DOHH2 (cell line): ENCODE results near the gene EDEM3.

Experiments used
- H3F3A ChIP-seq: fragments of 200-600 bp; sonication (generic), shearing (Covaris generic); 2 replicates; pipeline ENCODE4 v1.6.0; 2016; ENCODE audit warnings: antibody characterized with exemption, mild to moderate bottlenecking; ENCODE audit not compliant: control insufficient read depth, insufficient read depth
- H3K27ac ChIP-seq: fragments of 200-600 bp; sonication (generic); 2 replicates; pipeline ENCODE4 v1.5.1; 2014; ENCODE audit warnings: low read depth, mild to moderate bottlenecking, low read length, moderate library complexity
- H3K27me3 ChIP-seq: fragments of 200-600 bp; sonication (generic); 2 replicates; pipeline ENCODE4 v1.6.1; 2014; ENCODE audit warnings: mild to moderate bottlenecking, low read length, mixed read lengths; ENCODE audit not compliant: control insufficient read depth
- H3K36me3 ChIP-seq: fragments of 200-600 bp; sonication (generic); 2 replicates; pipeline ENCODE4 v1.6.1; 2014; ENCODE audit warnings: mild to moderate bottlenecking, low read length, moderate library complexity, mixed read lengths; ENCODE audit not compliant: control insufficient read depth
- H3K4me1 ChIP-seq: fragments of 200-600 bp; sonication (generic); 2 replicates; pipeline ENCODE4 v1.6.1; 2014; ENCODE audit warnings: mild to moderate bottlenecking, low read length, mixed read lengths; ENCODE audit not compliant: control insufficient read depth
- H3K4me2 ChIP-seq: fragments of 200-600 bp; sonication (generic); 2 replicates; pipeline ENCODE4 v1.6.0; 2014; ENCODE audit warnings: mild to moderate bottlenecking, low read length, moderate library complexity
- H3K4me3 ChIP-seq: fragments of 200-600 bp; sonication (generic); 2 replicates; pipeline ENCODE4 v1.5.1; 2014; ENCODE audit warnings: mild to moderate bottlenecking, low read length, mixed read lengths
- H3K79me2 ChIP-seq: fragments of 200-600 bp; sonication (generic); 2 replicates; pipeline ENCODE4 v1.6.1; 2014; ENCODE audit warnings: mild to moderate bottlenecking, low read length, mixed read lengths; ENCODE audit not compliant: control insufficient read depth
- H3K9me2 ChIP-seq: fragments of 200-600 bp; sonication (generic); replicated peaks from 2 replicates; pipeline ENCODE4 v1.6.1; 2014; ENCODE audit warnings: mild to moderate bottlenecking, low read length, mixed read lengths; ENCODE audit not compliant: control insufficient read depth
- H3K9me3 ChIP-seq: fragments of 200-600 bp; sonication (generic); 2 replicates; pipeline ENCODE4 v1.6.1; 2014; ENCODE audit warnings: antibody characterized with exemption, low read length, mixed read lengths; ENCODE audit not compliant: control insufficient read depth, insufficient read depth
- H4K20me1 ChIP-seq: fragments of 200-600 bp; sonication (generic); 2 replicates; pipeline ENCODE4 v1.6.0; 2014; ENCODE audit warnings: low read depth, mild to moderate bottlenecking, antibody characterized with exemption, low read length, moderate library complexity; ENCODE audit not compliant: control insufficient read depth, insufficient read depth
- EZH2phosphoT487 ChIP-seq: fragments of 200-600 bp; sonication (generic); IDR thresholded peaks from 2 replicates; pipeline ENCODE4 v1.6.1; 2017; ENCODE audit warnings: borderline replicate concordance, mild to moderate bottlenecking, antibody characterized with exemption, low read length, moderate library complexity, mixed read lengths
- TF ChIP-seq, protein P1 (sequence below): fragments of 200-600 bp; sonication (generic); IDR thresholded peaks from one replicate; pipeline ENCODE4 v1.5.1; 2014; ENCODE audit warnings: antibody characterized with exemption, mild to moderate bottlenecking, low read depth, low read length; ENCODE audit not compliant: poor library complexity, severe bottlenecking

Gene EDEM3

GRCh38 chr1:184650177-184650866, 104.3 kb downstream of the EDEM3 start:
- TF ChIP-seq, protein P1, sequence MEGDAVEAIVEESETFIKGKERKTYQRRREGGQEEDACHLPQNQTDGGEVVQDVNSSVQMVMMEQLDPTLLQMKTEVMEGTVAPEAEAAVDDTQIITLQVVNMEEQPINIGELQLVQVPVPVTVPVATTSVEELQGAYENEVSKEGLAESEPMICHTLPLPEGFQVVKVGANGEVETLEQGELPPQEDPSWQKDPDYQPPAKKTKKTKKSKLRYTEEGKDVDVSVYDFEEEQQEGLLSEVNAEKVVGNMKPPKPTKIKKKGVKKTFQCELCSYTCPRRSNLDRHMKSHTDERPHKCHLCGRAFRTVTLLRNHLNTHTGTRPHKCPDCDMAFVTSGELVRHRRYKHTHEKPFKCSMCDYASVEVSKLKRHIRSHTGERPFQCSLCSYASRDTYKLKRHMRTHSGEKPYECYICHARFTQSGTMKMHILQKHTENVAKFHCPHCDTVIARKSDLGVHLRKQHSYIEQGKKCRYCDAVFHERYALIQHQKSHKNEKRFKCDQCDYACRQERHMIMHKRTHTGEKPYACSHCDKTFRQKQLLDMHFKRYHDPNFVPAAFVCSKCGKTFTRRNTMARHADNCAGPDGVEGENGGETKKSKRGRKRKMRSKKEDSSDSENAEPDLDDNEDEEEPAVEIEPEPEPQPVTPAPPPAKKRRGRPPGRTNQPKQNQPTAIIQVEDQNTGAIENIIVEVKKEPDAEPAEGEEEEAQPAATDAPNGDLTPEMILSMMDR: no peak
- TF ChIP-seq EZH2phosphoT487: no peak
- Histone ChIP-seq H3K79me2 (no peaks in the 10 kb centered on the region), H3K9me3 (no peaks in the 10 kb centered on the region), H3K4me2 (no peak overlapping the region), H3K27me3 (no peaks in the 10 kb centered on the region), H3K4me3 (no peak overlapping the region), H3K9me2 (no peaks in the 10 kb centered on the region), H3K36me3 (no peaks in the 10 kb centered on the region), H4K20me1 (no peaks in the 10 kb centered on the region), H3K27ac (no peak overlapping the region), H3K4me1 (peaks cover 17% of the 10 kb centered on the region), H3F3A (no peaks in the 10 kb centered on the region)

DNA sequence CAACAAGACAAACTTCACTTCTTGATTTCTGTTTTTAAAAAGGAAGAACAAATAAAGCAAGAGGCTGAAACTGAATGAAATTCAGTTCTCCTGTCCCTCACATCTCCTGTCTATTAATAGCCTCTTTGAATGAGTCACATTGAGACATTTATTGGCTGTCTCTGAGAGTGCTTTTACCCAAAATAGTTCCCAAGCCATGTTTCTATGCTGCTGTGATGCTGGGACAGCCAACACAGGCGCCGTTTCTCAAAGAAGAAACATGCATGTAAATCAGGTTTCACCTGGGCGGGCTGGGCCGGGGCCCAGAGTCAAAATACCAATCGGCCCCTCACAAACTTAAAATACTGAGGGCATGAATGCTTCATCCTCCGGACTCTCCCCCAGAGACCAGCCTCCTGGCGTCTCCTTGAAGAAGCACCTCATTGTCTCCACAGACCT, 105.2 kb downstream of the EDEM3 start:
- H3K27ac ChIP-seq: no peak overlapping the region
- peaks cover 17% of the 10 kb centered on the region for H3K4me1 ChIP-seq
- no peaks in the 10 kb centered on the region for H4K20me1 ChIP-seq
- H3K4me3 ChIP-seq: no peak overlapping the region
- no peaks in the 10 kb centered on the region for H3K79me2 ChIP-seq
- no peaks in the 10 kb centered on the region for H3K36me3 ChIP-seq
- H3K4me2 ChIP-seq: peak overlapping the region; percentile 30; the same call in 1 of the 2 replicates
- H3K9me2 ChIP-seq: no peaks in the 10 kb centered on the region
- no peaks in the 10 kb centered on the region for H3K27me3 ChIP-seq
- no peaks in the 10 kb centered on the region for H3K9me3 ChIP-seq
- H3F3A ChIP-seq: no peaks in the 10 kb centered on the region
- TF ChIP-seq EZH2phosphoT487: no peak
- TF ChIP-seq, protein P1: no peak

GRCh38 chr1:184648856-184649201, 105.8 kb downstream of the EDEM3 start:
- Histone ChIP-seq H3K27ac (no peak overlapping the region), H3K36me3 (no peaks in the 10 kb centered on the region), H3K27me3 (no peaks in the 10 kb centered on the region), H3K79me2 (no peaks in the 10 kb centered on the region), H3K4me2 (peak overlapping the region; percentile 30; the same call in 1 of the 2 replicates), H3K9me2 (no peaks in the 10 kb centered on the region), H3F3A (no peaks in the 10 kb centered on the region), H3K4me3 (no peak overlapping the region), H4K20me1 (no peaks in the 10 kb centered on the region), H3K9me3 (no peaks in the 10 kb centered on the region), H3K4me1 (peaks cover 17% of the 10 kb centered on the region)
- TF ChIP-seq, protein P1: no peak
- TF ChIP-seq EZH2phosphoT487: no peak
